GM19035 (cell line): ENCODE results near the gene C11orf97.
A peak's percentile ranks its signal among the peaks of the same experiment; 100 is the strongest.
"Not testable (repeated sequence)": the region's sequence is repeated elsewhere in the genome, so short reads cannot be mapped to it uniquely, and the experiment has no call there.

Experiments used
- ATAC-seq: cut with Tn5 transposase; IDR thresholded peaks from one replicate; pipeline ENCODE4 v1.9.1; 2021; ENCODE audit not compliant: unreplicated experiment

Gene C11orf97

GRCh38 chr11:94511932-94512781, at the start of gene C11orf97:
Gene C11orf97, plus strand, starts transcription at chr11:94512461. Its CDS starts 68 bp downstream, at chr11:94512529.
- ATAC-seq: peak; percentile 91

GRCh38 chr11:94469416-94469815, 42.8 kb upstream of the C11orf97 start:
- peak; percentile 80 for ATAC-seq

GRCh38 chr11:94472916-94473799, 39.1 kb upstream of the C11orf97 start:
- peak; percentile 85 for ATAC-seq

GRCh38 chr11:94477624-94478023, 34.6 kb upstream of the C11orf97 start:
- no peak for ATAC-seq

GRCh38 chr11:94481342-94481741, 30.9 kb upstream of the C11orf97 start:
- no peak for ATAC-seq

GRCh38 chr11:94486068-94486467, 26.2 kb upstream of the C11orf97 start:
- ATAC-seq: no peak

- peak; percentile 100 for ATAC-seq
Measured at GRCh38 chr11:94493281-94494125, 18.8 kb upstream of the C11orf97 start, which contains the start of the genes ANKRD49 and MRE11. Gene ANKRD49, plus strand, starts transcription at chr11:94493984. Its CDS starts 2,710 bp downstream, at chr11:94496694. Gene MRE11, minus strand, starts transcription at chr11:94493844. Its CDS starts 1,043 bp downstream, at chr11:94492801.

- peak; percentile 62 for ATAC-seq
Measured at GRCh38 chr11:94494126-94494680, 18.1 kb upstream of the C11orf97 start.

GRCh38 chr11:94500181-94500580, 12.1 kb upstream of the C11orf97 start:
- ATAC-seq: no peak

- ATAC-seq: no peak
Measured at GRCh38 chr11:94501522-94501921, 10.7 kb upstream of the C11orf97 start.

GRCh38 chr11:94504689-94505293, 7.5 kb upstream of the C11orf97 start:
- ATAC-seq: no peak

GRCh38 chr11:94506513-94506912, 5.7 kb upstream of the C11orf97 start:
- not testable (repeated sequence) for ATAC-seq

- ATAC-seq: no peak
Measured at GRCh38 chr11:94507485-94507884, 4.8 kb upstream of the C11orf97 start.

GRCh38 chr11:94513091-94513490, 830 bp downstream of the C11orf97 start:
- no peak for ATAC-seq

GRCh38 chr11:94515398-94515797, 3.1 kb downstream of the C11orf97 start:
- no peak for ATAC-seq

- no peak for ATAC-seq
Measured at GRCh38 chr11:94516725-94517124, 4.5 kb downstream of the C11orf97 start.

GRCh38 chr11:94518300-94518699, 6.0 kb downstream of the C11orf97 start:
- ATAC-seq: no peak

- ATAC-seq: no peak
Measured at GRCh38 chr11:94519478-94520084, 7.3 kb downstream of the C11orf97 start.

- no peak for ATAC-seq
Measured at GRCh38 chr11:94521684-94522083, 9.4 kb downstream of the C11orf97 start.
